Kidney epithelial cell (primary cell): ENCODE measurements around the gene ISYNA1. TPM values are rescaled to one million over a fixed set of nuclear protein-coding genes. Genes with fewer than 3 reads are reported as not detected.

ENCODE experiments used
- DNase-seq: peaks from one replicate; pipeline ENCODE4 v3.0.0-alpha.2; 2010; ENCODE audit warnings: low read depth
- H3K27me3 ChIP-seq: 2 replicates; pipeline ENCODE4 v1.6.0; 2011; ENCODE audit warnings: low read length; ENCODE audit not compliant: control insufficient read depth, insufficient read depth
- H3K36me3 ChIP-seq: 2 replicates; pipeline ENCODE4 v1.5.1; 2011; ENCODE audit warnings: low read length; ENCODE audit not compliant: control insufficient read depth, insufficient read depth
- H3K4me3 ChIP-seq: 2 replicates; pipeline ENCODE4 v1.5.1; 2011; ENCODE audit warnings: low read depth, mild to moderate bottlenecking, control low read depth, low read length
- total RNA-seq: library from RNA; depleted of rRNA; stranded (reverse); fragments of >200 nt; gene quantifications from 2 replicates; pipeline ENCODE4 v1.2.3, GENCODE V29; 2015
- TF ChIP-seq, protein P1 (sequence below): IDR thresholded peaks from 2 replicates; pipeline ENCODE4 v1.5.1; 2011; ENCODE audit warnings: mild to moderate bottlenecking, moderate library complexity, low read length, control low read depth, inconsistent platforms; ENCODE audit not compliant: insufficient read depth, poor library complexity, severe bottlenecking

The ISYNA1 gene
- total RNA-seq, 1 donor from 2014 or later, result 53.9 TPM

DNA sequence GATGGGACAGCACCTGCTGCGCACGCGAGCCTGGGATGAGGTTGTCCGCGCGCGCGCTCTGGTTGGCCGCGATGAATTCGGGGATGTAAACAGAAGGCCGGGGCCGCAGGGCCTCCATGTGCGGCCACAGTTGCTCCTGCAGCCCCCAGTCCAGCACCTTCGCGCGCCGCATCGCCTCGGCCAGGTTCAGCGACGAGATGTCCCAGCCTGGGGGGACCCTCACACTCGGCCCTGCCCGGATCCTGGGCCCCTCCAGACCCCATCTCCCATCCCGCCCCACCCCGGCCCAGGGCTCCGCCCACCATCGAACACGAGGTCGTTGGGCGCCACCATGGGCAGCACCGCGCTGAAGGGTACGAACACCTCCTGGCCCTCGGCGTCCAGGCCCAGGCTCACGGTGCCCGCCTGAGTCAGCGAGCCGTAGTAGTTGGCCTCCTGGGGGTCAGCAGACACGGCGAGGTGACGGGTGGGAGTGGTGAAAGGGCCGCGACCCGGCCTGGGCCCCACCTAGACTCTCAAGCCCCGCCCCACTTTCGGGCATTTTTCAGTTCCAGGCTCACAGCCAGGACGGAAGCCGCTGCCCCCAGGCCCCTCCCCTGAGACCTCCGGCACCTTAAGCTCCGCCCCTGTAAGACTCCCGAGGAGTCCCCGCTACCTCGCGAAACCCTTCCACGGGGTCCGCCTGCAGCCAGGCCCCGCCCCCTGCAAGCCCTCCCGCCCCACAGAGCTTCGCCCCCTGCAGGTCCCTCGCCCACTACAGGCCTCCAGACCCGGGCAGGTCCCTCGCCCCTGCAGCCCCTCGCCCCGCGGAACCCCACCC is 1.1 kb downstream of the ISYNA1 start:
- DNase-seq, result no peak
- H3K27me3 ChIP-seq, result no peaks in the 10 kb centered on the region
- H3K4me3 ChIP-seq, result peak overlapping the region; percentile 81
- peaks cover 1% of the 10 kb centered on the region for H3K36me3 ChIP-seq
- TF ChIP-seq, protein P1, sequence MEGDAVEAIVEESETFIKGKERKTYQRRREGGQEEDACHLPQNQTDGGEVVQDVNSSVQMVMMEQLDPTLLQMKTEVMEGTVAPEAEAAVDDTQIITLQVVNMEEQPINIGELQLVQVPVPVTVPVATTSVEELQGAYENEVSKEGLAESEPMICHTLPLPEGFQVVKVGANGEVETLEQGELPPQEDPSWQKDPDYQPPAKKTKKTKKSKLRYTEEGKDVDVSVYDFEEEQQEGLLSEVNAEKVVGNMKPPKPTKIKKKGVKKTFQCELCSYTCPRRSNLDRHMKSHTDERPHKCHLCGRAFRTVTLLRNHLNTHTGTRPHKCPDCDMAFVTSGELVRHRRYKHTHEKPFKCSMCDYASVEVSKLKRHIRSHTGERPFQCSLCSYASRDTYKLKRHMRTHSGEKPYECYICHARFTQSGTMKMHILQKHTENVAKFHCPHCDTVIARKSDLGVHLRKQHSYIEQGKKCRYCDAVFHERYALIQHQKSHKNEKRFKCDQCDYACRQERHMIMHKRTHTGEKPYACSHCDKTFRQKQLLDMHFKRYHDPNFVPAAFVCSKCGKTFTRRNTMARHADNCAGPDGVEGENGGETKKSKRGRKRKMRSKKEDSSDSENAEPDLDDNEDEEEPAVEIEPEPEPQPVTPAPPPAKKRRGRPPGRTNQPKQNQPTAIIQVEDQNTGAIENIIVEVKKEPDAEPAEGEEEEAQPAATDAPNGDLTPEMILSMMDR, result peak; percentile 23

DNA sequence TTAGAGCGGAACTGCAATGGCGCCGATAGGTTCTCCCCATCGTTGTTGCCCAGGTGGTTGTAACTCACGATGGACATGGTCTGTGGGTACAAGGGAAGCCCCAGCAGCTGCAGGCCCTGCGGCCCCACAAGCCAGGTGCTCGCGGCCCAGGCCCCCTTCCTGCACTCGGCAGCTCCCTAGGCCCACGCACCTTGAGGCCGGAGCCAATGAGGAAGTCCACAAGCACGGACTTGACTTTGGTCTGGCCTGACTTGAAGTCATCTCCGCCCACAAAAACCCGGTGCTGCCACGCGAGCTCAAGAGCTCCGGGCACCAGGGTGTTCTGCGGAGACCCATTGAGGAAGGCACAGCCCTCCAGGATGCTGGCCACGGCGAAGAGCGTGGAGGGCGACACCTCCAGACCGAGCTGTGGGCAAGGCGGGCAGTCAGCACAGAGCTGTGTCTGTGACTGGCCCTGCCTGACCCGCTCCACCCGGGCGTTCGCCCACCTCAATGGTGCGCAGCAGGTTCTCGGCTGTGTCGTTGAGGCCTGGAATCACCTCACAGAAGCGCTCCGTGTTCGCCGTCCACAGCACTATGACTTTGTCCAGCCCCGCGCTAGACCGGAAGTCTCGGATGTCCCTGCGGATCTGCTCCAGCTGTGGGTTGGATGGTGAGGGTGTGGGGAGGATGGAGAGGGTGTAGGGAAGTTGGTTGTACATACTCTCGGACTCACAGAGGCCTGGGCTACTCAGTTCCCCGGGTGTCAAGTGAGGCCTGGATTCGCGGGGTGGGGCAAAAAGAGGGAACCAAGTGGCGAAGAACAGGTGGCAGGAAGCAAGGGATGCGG is 1.9 kb downstream of the ISYNA1 start:
- TF ChIP-seq, protein P1, result no peak
- no peak for DNase-seq
- H3K27me3 ChIP-seq, result no peaks in the 10 kb centered on the region
- peak overlapping the region; percentile 81 for H3K4me3 ChIP-seq
- H3K36me3 ChIP-seq, result peaks cover 1% of the 10 kb centered on the region

DNA sequence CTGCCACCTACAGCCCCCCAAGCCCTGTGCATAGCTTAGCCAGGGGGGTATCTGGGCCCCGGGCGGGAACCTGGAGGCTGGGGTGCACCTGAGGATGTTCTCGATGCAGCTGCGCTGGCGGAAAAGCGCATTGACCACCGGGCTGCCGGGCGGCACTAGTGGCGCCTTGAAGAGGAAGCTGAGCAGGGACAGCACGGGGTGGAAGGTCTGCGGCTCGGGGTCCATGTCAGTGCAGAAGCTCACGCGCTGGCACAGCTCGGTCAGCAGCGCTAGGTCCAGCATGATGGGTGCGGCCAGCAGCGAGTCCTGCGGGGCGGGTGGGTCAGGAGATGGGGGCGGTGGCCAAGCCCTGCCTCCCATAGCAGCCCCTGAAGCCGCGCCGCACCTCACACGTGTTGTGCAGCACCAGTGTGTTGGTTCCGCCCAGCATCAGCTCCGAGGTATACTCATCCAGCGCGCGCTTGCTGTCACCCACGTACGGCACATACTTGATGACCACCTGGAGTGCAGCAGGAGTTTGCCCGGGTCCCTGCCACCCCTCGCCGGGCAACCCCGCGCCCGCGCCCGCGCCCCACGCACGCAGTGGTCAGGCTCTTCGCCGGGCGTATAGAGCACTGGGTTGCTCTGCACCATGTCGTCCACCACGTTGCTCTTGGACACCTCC is 2.6 kb downstream of the ISYNA1 start:
- H3K36me3 ChIP-seq, result peaks cover 1% of the 10 kb centered on the region
- no peak for DNase-seq
- no peaks in the 10 kb centered on the region for H3K27me3 ChIP-seq
- TF ChIP-seq, protein P1, result no peak
- no peak overlapping the region for H3K4me3 ChIP-seq

DNA sequence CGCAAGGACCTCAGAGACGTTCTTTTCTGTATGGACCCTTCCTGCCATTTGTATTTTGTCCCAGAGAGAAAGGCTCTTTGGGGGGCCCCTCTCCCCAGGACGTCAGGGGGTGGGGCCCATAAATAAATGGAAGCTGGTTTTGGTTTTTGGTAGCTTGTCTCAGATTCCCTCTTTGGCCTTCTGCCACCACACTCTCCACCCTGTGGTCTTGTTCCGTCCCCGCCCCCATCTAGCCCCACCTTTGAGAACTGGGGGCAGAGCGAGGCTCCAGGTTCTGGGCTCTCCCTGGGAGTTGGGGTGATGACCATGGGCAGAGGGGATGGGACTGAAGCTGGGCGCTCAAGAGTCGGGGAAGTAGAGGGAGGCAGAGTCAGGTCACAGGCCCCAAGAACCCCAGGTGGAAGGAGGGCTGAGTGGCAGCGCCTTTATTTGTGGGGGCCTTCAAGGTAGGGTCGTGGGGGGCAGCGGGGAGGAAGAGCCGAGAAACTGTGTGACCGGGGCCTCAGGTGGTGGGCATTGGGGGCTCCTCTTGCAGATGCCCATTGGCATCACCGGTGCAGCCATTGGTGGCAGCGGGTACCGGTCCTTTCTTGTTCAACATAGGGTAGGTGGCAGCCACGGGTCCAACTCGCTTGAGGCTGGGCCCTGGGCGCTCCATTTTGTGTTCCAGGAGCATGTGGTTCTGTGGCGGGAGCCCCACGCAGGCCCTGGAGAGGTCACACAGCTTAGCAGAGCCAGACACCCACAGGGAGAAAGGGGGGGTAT is 3.3 kb downstream of the ISYNA1 start:
- no peak overlapping the region for H3K4me3 ChIP-seq
- TF ChIP-seq, protein P1, result no peak
- H3K36me3 ChIP-seq, result peaks cover 1% of the 10 kb centered on the region
- no peak for DNase-seq
- no peaks in the 10 kb centered on the region for H3K27me3 ChIP-seq

DNA sequence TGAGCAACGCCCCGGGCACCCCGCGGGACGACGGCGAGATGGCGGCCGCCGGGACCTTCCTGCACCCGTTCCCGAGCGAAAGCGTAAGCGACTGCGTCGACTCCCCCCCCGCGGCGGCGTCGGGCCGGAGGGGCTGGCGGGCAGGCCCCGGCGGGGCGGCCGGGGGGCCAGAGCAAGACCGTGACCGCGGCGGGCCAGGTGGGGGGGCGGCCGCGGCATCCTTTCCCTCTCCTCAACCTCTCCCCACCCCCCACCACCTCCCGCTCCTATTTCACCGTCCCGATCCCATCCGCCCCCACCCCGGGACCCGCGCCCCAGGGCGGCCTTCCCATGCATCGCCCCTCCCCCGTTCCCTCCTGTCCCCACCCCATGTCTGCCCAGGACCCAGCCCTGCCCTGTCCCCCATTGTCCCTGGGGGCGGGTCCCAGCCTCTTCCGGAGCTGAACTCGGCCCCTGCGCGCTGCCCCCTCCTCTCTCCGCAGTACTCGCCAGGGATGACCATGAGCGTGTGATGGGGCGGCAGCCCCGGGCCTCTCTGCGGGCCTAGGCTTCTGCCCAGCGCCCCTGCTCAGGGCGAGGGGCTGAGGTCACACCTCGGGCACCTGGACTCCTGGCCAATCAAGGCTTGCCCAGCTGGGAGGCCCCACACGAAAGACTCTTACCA is 4.1 kb downstream of the ISYNA1 start:
- Histone ChIP-seq H3K36me3 (peaks cover 1% of the 10 kb centered on the region), H3K27me3 (no peaks in the 10 kb centered on the region), H3K4me3 (peak overlapping the region; percentile 39)
- DNase-seq, result no peak
- TF ChIP-seq, protein P1, result no peak
